ENCODE results near the gene TPPP. TPM values are rescaled to one million over a fixed set of nuclear protein-coding genes. Genes with fewer than 3 reads are reported as not detected.

TPPP gene
- total and polyA plus RNA-seq, 2 donors, result 0.24 to 0.64 TPM

- no peak overlapping the region for H3K27ac ChIP-seq (ENCODE audit: low read depth in 1 of 2, low read length in 1 of 2)
- peaks cover 2 to 11% of the 10 kb centered on the region in 2 donors for H3K9me3 ChIP-seq (ENCODE audit: control insufficient read depth in 2 of 2, insufficient read depth in 1 of 2, low read length in 1 of 2)
- H3K27me3 ChIP-seq (ENCODE audit: control insufficient read depth in 2 of 2, insufficient read depth in 1 of 2, low read length in 1 of 2), result no peaks in the 10 kb centered on the region
- WGBS, result 97% methylated on average over 15 of the region's 15 CpGs
- H3K4me3 ChIP-seq (ENCODE audit: low read length in 2 of 2), result no peak overlapping the region
- H3K36me3 ChIP-seq (ENCODE audit: control insufficient read depth in 2 of 2, insufficient read depth in 2 of 2, low read length in 1 of 2), result peaks cover 35 to 61% of the 10 kb centered on the region in 2 donors
- no peak for DNase-seq (ENCODE audit: low read depth in 6 of 9, low spot score in 9 of 9)
- H3K4me1 ChIP-seq (ENCODE audit: control insufficient read depth in 2 of 2, insufficient read depth in 2 of 2, low read length in 2 of 2), result no peaks in the 10 kb centered on the region
Observed at GRCh38 chr5:644971-645370, 48.2 kb downstream of the TPPP start.

DNA sequence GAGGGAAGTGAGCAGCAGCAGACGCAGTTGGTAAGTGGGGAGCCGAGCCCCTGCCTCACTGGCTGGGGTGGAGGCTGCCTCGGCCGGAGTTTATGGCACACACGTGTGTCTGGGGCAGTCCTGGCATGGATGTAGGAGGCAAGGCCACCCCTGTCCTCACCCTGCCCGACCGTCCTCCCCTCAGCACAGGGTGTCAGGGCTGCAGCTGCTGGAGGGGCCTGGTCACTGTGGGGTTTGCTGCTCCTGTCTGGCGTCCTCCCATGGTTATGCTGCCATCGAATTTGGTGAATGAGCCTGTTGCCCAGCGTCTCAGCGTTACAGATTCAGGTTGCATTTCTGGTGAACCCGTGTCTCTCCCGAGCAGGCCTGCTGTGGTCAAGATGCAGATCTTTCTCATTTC, 48.6 kb downstream of the TPPP start:
- Histone ChIP-seq H3K36me3 (ENCODE audit: control insufficient read depth in 2 of 2, insufficient read depth in 2 of 2, low read length in 1 of 2) (peaks cover 40 to 66% of the 10 kb centered on the region in 2 donors), H3K27ac (ENCODE audit: low read depth in 1 of 2, low read length in 1 of 2) (no peak overlapping the region), H3K9me3 (ENCODE audit: control insufficient read depth in 2 of 2, insufficient read depth in 1 of 2, low read length in 1 of 2) (peaks cover 2 to 7% of the 10 kb centered on the region in 2 donors), H3K4me1 (ENCODE audit: control insufficient read depth in 2 of 2, insufficient read depth in 2 of 2, low read length in 2 of 2) (no peaks in the 10 kb centered on the region), H3K27me3 (ENCODE audit: control insufficient read depth in 2 of 2, insufficient read depth in 1 of 2, low read length in 1 of 2) (no peaks in the 10 kb centered on the region), H3K4me3 (ENCODE audit: low read length in 2 of 2) (no peak overlapping the region)
- DNase-seq (ENCODE audit: low read depth in 6 of 9, low spot score in 9 of 9), result no peak
- WGBS, result 95% methylated on average over 13 of the region's 13 CpGs

GRCh38 chr5:643811-644271, 49.3 kb downstream of the TPPP start:
- peaks cover 46 to 72% of the 10 kb centered on the region in 2 donors for H3K36me3 ChIP-seq (ENCODE audit: control insufficient read depth in 2 of 2, insufficient read depth in 2 of 2, low read length in 1 of 2)
- no peak overlapping the region for H3K27ac ChIP-seq (ENCODE audit: low read depth in 1 of 2, low read length in 1 of 2)
- 94% methylated on average over 11 of the region's 11 CpGs for WGBS
- peaks cover 2 to 4% of the 10 kb centered on the region in 2 donors for H3K9me3 ChIP-seq (ENCODE audit: control insufficient read depth in 2 of 2, insufficient read depth in 1 of 2, low read length in 1 of 2)
- H3K4me1 ChIP-seq (ENCODE audit: control insufficient read depth in 2 of 2, insufficient read depth in 2 of 2, low read length in 2 of 2), result no peaks in the 10 kb centered on the region
- no peaks in the 10 kb centered on the region for H3K27me3 ChIP-seq (ENCODE audit: control insufficient read depth in 2 of 2, insufficient read depth in 1 of 2, low read length in 1 of 2)
- DNase-seq (ENCODE audit: low read depth in 6 of 9, low spot score in 9 of 9), result peak in 2 of 9 donors; percentile 2 to 18
- no peak overlapping the region for H3K4me3 ChIP-seq (ENCODE audit: low read length in 2 of 2)

- H3K27ac ChIP-seq (ENCODE audit: low read depth in 1 of 2, low read length in 1 of 2), result no peak overlapping the region
Observed at GRCh38 chr5:643351-643801, 49.8 kb downstream of the TPPP start.

DNA sequence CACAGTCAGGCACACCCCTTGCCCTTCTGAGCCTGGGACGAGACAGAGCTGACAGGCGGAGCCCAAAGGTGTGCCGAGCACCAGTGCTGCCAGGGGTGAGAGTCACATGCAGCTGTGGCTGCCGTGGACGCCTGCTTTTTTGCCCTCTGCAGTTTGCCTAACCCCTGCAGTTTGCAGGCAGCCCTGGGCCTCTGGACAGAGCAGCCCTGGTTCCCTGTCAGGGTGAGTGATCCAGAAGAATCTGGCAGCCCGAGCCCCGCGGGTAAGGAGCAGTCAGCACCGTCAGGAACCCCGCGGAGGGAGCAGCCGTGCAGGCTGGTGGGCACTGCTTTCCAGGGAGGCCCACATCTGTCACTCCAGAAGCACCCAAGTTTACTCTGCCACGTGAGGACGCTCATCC, 50.7 kb downstream of the TPPP start:
- peaks cover 0 to 4% of the 10 kb centered on the region in 2 donors for H3K9me3 ChIP-seq (ENCODE audit: control insufficient read depth in 2 of 2, insufficient read depth in 1 of 2, low read length in 1 of 2)
- DNase-seq (ENCODE audit: low read depth in 6 of 9, low spot score in 9 of 9), result no peak

More at GRCh38 chr5:643351-643801, 49.8 kb downstream of the TPPP start:
- peaks cover 2 to 4% of the 10 kb centered on the region in 2 donors for H3K9me3 ChIP-seq (ENCODE audit: control insufficient read depth in 2 of 2, insufficient read depth in 1 of 2, low read length in 1 of 2)
- no peaks in the 10 kb centered on the region for H3K27me3 ChIP-seq (ENCODE audit: control insufficient read depth in 2 of 2, insufficient read depth in 1 of 2, low read length in 1 of 2)
- H3K4me1 ChIP-seq (ENCODE audit: control insufficient read depth in 2 of 2, insufficient read depth in 2 of 2, low read length in 2 of 2), result no peaks in the 10 kb centered on the region
- H3K36me3 ChIP-seq (ENCODE audit: control insufficient read depth in 2 of 2, insufficient read depth in 2 of 2, low read length in 1 of 2), result peaks cover 46 to 77% of the 10 kb centered on the region in 2 donors
- 95% methylated on average over 21 of the region's 21 CpGs for WGBS
- DNase-seq (ENCODE audit: low read depth in 6 of 9, low spot score in 9 of 9), result no peak
- no peak overlapping the region for H3K4me3 ChIP-seq (ENCODE audit: low read length in 2 of 2)

GRCh38 chr5:641331-641765, 51.8 kb downstream of the TPPP start:
- H3K4me1 ChIP-seq (ENCODE audit: control insufficient read depth in 2 of 2, insufficient read depth in 2 of 2, low read length in 2 of 2), result no peaks in the 10 kb centered on the region
- H3K27ac ChIP-seq (ENCODE audit: low read depth in 1 of 2, low read length in 1 of 2), result no peak overlapping the region
- 97% methylated on average over 14 of the region's 14 CpGs for WGBS
- no peaks in the 10 kb centered on the region for H3K9me3 ChIP-seq (ENCODE audit: control insufficient read depth in 2 of 2, insufficient read depth in 1 of 2, low read length in 1 of 2)
- no peak overlapping the region for H3K4me3 ChIP-seq (ENCODE audit: low read length in 2 of 2)
- DNase-seq (ENCODE audit: low read depth in 6 of 9, low spot score in 9 of 9), result no peak
- peaks cover 41 to 81% of the 10 kb centered on the region in 2 donors for H3K36me3 ChIP-seq (ENCODE audit: control insufficient read depth in 2 of 2, insufficient read depth in 2 of 2, low read length in 1 of 2)
- no peaks in the 10 kb centered on the region for H3K27me3 ChIP-seq (ENCODE audit: control insufficient read depth in 2 of 2, insufficient read depth in 1 of 2, low read length in 1 of 2)

More for the DNA sequence above, 50.7 kb downstream of the TPPP start:
- no peaks in the 10 kb centered on the region for H3K27me3 ChIP-seq (ENCODE audit: control insufficient read depth in 2 of 2, insufficient read depth in 1 of 2, low read length in 1 of 2)
- no peak overlapping the region for H3K4me3 ChIP-seq (ENCODE audit: low read length in 2 of 2)
- no peaks in the 10 kb centered on the region for H3K4me1 ChIP-seq (ENCODE audit: control insufficient read depth in 2 of 2, insufficient read depth in 2 of 2, low read length in 2 of 2)
- peaks cover 42 to 79% of the 10 kb centered on the region in 2 donors for H3K36me3 ChIP-seq (ENCODE audit: control insufficient read depth in 2 of 2, insufficient read depth in 2 of 2, low read length in 1 of 2)
- H3K27ac ChIP-seq (ENCODE audit: low read depth in 1 of 2, low read length in 1 of 2), result no peak overlapping the region
- 98% methylated on average over 14 of the region's 14 CpGs for WGBS

GRCh38 chr5:640461-641330, 52.5 kb downstream of the TPPP start:
- WGBS, result 97% methylated on average over 35 of the region's 35 CpGs
- H3K4me3 ChIP-seq (ENCODE audit: low read length in 2 of 2), result no peak overlapping the region
- H3K27ac ChIP-seq (ENCODE audit: low read depth in 1 of 2, low read length in 1 of 2), result no peak overlapping the region
- H3K4me1 ChIP-seq (ENCODE audit: control insufficient read depth in 2 of 2, insufficient read depth in 2 of 2, low read length in 2 of 2), result no peaks in the 10 kb centered on the region
- peaks cover 46 to 84% of the 10 kb centered on the region in 2 donors for H3K36me3 ChIP-seq (ENCODE audit: control insufficient read depth in 2 of 2, insufficient read depth in 2 of 2, low read length in 1 of 2)
- no peak for DNase-seq (ENCODE audit: low read depth in 6 of 9, low spot score in 9 of 9)
- H3K9me3 ChIP-seq (ENCODE audit: control insufficient read depth in 2 of 2, insufficient read depth in 1 of 2, low read length in 1 of 2), result no peaks in the 10 kb centered on the region
- H3K27me3 ChIP-seq (ENCODE audit: control insufficient read depth in 2 of 2, insufficient read depth in 1 of 2, low read length in 1 of 2), result no peaks in the 10 kb centered on the region

DNA sequence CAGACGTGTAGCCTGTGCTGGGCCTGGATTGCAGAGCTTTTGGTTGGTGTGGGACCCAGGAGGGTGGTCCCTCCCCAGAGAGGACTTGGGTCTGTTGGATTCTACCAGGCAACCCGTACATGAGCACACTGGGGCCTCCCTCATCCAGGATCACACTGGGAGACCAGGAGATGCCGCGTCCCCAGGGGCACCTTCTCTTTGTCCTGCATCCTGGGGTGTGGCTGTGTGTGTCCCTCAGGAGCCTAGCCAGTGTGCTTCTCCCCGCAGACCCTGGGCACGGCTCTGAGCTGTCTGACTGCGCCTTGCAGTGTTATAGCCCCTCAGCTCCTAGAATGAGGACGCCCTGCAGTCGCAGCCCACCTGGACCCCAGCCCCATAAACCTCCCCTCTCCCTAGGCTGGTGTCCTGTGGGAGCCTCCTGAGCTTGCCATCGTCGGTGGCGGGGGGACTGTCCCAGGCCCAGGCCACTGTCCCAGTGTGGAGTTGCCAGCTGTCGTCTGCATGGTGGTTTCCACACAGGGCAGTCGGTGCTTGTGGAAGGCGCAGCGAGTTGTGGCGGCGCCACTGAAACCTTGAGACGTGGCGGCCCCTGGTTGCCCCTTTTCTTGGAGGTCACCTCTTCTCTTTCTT, 53.5 kb downstream of the TPPP start:
- Histone ChIP-seq H3K36me3 (ENCODE audit: control insufficient read depth in 2 of 2, insufficient read depth in 2 of 2, low read length in 1 of 2) (peaks cover 43 to 88% of the 10 kb centered on the region in 2 donors), H3K9me3 (ENCODE audit: control insufficient read depth in 2 of 2, insufficient read depth in 1 of 2, low read length in 1 of 2) (peaks cover 0 to 2% of the 10 kb centered on the region in 2 donors), H3K27me3 (ENCODE audit: control insufficient read depth in 2 of 2, insufficient read depth in 1 of 2, low read length in 1 of 2) (no peaks in the 10 kb centered on the region), H3K4me3 (ENCODE audit: low read length in 2 of 2) (no peak overlapping the region), H3K27ac (ENCODE audit: low read depth in 1 of 2, low read length in 1 of 2) (no peak overlapping the region), H3K4me1 (ENCODE audit: control insufficient read depth in 2 of 2, insufficient read depth in 2 of 2, low read length in 2 of 2) (no peaks in the 10 kb centered on the region)
- WGBS, result 95% methylated on average over 20 of the region's 20 CpGs
- DNase-seq (ENCODE audit: low read depth in 6 of 9, low spot score in 9 of 9), result no peak

DNA sequence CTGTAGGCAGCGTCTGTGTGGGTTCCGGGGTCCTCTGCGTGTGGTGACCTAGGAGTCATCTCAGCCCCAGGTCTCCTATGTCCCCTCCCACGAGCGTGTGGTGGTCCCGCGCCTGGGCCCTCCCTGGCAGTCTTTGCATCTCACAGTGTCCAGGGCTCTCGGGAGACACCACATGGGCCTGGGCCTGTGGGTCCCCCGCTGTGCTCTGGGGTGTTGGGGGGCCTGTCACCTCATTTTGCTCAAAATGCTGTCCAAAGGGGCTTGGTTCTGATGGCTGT, 54.0 kb downstream of the TPPP start:
- no peak overlapping the region for H3K27ac ChIP-seq (ENCODE audit: low read depth in 1 of 2, low read length in 1 of 2)
- H3K36me3 ChIP-seq (ENCODE audit: control insufficient read depth in 2 of 2, insufficient read depth in 2 of 2, low read length in 1 of 2), result peaks cover 44 to 86% of the 10 kb centered on the region in 2 donors
- no peak overlapping the region for H3K4me3 ChIP-seq (ENCODE audit: low read length in 2 of 2)
- H3K9me3 ChIP-seq (ENCODE audit: control insufficient read depth in 2 of 2, insufficient read depth in 1 of 2, low read length in 1 of 2), result peaks cover 0 to 2% of the 10 kb centered on the region in 2 donors
- 98% methylated on average over 9 of the region's 9 CpGs for WGBS
- no peak for DNase-seq (ENCODE audit: low read depth in 6 of 9, low spot score in 9 of 9)
- H3K4me1 ChIP-seq (ENCODE audit: control insufficient read depth in 2 of 2, insufficient read depth in 2 of 2, low read length in 2 of 2), result no peaks in the 10 kb centered on the region
- no peaks in the 10 kb centered on the region for H3K27me3 ChIP-seq (ENCODE audit: control insufficient read depth in 2 of 2, insufficient read depth in 1 of 2, low read length in 1 of 2)
